ENCODE data around the gene ADA. TPM values are rescaled to one million over a fixed set of nuclear protein-coding genes. Genes with fewer than 3 reads are reported as not detected.

ADA gene
- polyA plus RNA-seq, 1 experiment: 12.6 TPM

DNA sequence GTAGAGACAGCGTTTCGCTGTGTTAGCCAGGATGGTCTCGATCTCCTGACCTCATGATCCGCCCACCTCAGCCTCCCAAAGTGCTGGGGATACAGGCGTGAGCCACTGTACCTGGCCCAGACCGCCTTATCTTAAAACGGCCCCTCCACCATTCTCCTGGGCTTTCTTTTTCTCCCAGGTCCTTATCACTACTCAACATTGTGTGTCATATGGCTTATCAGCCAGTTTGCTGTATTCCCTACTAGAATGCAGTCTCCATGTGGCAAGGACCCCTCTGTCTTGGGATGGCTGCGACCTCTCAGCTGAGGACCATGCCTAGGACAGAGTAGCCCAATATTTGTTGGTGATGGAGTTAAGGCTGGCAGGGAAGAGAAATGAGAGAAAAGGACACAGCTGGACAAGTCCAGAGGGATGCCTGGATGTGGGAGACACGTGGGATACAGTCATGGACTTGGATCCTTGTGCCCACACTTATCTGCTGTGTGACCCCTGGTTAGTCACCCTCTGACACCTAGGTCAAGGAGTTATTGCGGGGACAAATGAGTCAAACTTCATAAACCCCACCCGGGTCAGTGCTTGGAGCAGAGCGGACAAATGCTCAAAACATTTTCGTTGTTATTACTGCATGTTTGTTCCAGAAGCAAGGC lies 24.0 kb downstream of the ADA start:
- TF ChIP-seq, protein P1, sequence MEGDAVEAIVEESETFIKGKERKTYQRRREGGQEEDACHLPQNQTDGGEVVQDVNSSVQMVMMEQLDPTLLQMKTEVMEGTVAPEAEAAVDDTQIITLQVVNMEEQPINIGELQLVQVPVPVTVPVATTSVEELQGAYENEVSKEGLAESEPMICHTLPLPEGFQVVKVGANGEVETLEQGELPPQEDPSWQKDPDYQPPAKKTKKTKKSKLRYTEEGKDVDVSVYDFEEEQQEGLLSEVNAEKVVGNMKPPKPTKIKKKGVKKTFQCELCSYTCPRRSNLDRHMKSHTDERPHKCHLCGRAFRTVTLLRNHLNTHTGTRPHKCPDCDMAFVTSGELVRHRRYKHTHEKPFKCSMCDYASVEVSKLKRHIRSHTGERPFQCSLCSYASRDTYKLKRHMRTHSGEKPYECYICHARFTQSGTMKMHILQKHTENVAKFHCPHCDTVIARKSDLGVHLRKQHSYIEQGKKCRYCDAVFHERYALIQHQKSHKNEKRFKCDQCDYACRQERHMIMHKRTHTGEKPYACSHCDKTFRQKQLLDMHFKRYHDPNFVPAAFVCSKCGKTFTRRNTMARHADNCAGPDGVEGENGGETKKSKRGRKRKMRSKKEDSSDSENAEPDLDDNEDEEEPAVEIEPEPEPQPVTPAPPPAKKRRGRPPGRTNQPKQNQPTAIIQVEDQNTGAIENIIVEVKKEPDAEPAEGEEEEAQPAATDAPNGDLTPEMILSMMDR (IDR thresholded peaks at IDR 0.05; ENCODE audit: low read depth, low read length): no peak
- H3K27me3 ChIP-seq (ENCODE audit: control insufficient read depth, insufficient read depth, low read length): no peaks in the 10 kb centered on the region
- H3K27ac ChIP-seq (ENCODE audit: low read depth, low read length): no peak overlapping the region
- POLR2A ChIA-PET: no interaction called here
- H3K4me3 ChIP-seq (ENCODE audit: low read depth, low read length): no peak overlapping the region
- peaks cover 11% of the 10 kb centered on the region for H3K9me3 ChIP-seq (ENCODE audit: control insufficient read depth, insufficient read depth, low read length)
- no peak for DNase-seq (ENCODE audit: low read depth, low spot score)
- CTCF ChIA-PET: no interaction called here

- peaks cover 18% of the 10 kb centered on the region for H3K9me3 ChIP-seq (ENCODE audit: control insufficient read depth, insufficient read depth, low read length)
- TF ChIP-seq, protein P1 (IDR thresholded peaks at IDR 0.05; ENCODE audit: low read depth, low read length): no peak
- no peak overlapping the region for H3K4me3 ChIP-seq (ENCODE audit: low read depth, low read length)
- H3K27me3 ChIP-seq (ENCODE audit: control insufficient read depth, insufficient read depth, low read length): no peaks in the 10 kb centered on the region
- POLR2A ChIA-PET: no interaction called here
- CTCF ChIA-PET: no interaction called here
- no peak for DNase-seq (ENCODE audit: low read depth, low spot score)
- H3K27ac ChIP-seq (ENCODE audit: low read depth, low read length): no peak overlapping the region
Observed at GRCh38 chr20:44626278-44626677, 25.2 kb downstream of the ADA start.

DNA sequence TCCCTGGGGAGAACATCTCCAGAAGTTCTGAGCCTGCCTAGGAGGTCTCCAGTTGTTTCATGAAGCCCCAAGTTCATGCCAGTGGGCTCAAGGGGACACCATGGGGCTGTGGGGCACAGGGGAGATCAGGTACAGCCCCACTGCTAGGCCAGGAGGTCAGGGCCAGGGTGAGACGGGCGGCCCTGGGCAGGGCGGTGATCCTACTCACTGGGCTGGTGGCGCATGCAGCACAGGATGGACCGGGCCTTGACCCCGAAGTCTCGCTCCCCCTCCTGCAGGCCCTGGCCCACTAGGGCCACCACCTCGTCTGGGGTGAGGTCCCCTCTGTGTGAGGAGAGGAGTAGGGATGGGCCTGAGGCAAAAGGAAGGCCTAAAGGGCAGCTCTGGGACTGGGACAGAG lies 26.1 kb downstream of the ADA start:
- CTCF ChIA-PET: no interaction called here
- TF ChIP-seq, protein P1 (IDR thresholded peaks at IDR 0.05; ENCODE audit: low read depth, low read length): no peak
- no peak for DNase-seq (ENCODE audit: low read depth, low spot score)
- POLR2A ChIA-PET: no interaction called here
- peaks cover 18% of the 10 kb centered on the region for H3K9me3 ChIP-seq (ENCODE audit: control insufficient read depth, insufficient read depth, low read length)
- H3K4me3 ChIP-seq (ENCODE audit: low read depth, low read length): no peak overlapping the region
- H3K27me3 ChIP-seq (ENCODE audit: control insufficient read depth, insufficient read depth, low read length): no peaks in the 10 kb centered on the region
- no peak overlapping the region for H3K27ac ChIP-seq (ENCODE audit: low read depth, low read length)

DNA sequence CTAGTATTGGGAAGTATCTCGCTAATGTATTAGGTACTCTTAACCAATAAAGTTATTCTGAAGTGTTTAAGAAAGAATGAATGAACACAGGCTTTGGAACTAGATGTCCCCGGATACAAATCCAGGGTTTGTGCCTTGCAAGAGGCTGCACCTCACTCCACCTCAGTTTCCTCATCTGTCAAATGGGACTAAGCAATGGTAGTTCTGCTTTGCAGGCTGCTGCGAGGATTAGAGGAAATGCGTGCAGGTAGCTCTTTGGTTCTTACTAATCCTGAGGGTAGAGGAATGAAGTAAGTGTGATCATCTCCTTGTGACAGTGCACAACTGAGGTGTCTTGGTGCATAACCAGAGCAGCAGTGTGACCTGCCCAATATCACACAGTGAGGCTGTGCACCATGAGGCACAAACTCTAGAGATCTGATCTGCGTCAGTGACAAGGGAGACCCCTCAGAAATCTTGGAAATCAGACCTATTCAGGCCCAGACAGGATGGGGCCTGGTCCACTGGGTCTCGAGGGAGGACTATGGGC lies 26.7 kb downstream of the ADA start:
- ChIA-PET CTCF (no interaction called here), POLR2A (no interaction called here)
- DNase-seq (ENCODE audit: low read depth, low spot score): no peak
- Histone ChIP-seq H3K4me3 (ENCODE audit: low read depth, low read length) (no peak overlapping the region), H3K9me3 (ENCODE audit: control insufficient read depth, insufficient read depth, low read length) (peaks cover 18% of the 10 kb centered on the region), H3K27ac (ENCODE audit: low read depth, low read length) (no peak overlapping the region), H3K27me3 (ENCODE audit: control insufficient read depth, insufficient read depth, low read length) (no peaks in the 10 kb centered on the region)
- TF ChIP-seq, protein P1 (IDR thresholded peaks at IDR 0.05; ENCODE audit: low read depth, low read length): no peak

DNA sequence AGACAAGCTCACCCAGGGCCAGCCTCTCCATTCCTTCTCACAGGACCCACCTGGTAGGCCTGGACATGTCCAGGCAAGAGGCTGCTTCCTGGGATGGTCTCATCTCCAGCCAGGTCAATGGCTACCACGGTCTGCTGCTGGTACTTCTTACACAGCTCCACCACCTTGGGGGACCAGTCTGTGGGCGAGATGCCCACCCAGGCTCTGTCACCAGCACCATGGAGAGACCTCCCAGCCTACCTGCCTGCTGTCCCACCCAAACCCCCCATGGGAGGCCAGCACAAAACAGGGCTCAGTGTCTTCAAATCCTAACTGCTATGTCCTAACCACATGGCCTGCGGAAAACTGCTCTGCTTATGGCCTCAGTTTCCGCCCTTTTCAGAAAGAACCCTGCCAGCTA lies 27.3 kb downstream of the ADA start:
- CTCF ChIA-PET: no interaction called here
- POLR2A ChIA-PET: no interaction called here
- peaks cover 18% of the 10 kb centered on the region for H3K9me3 ChIP-seq (ENCODE audit: control insufficient read depth, insufficient read depth, low read length)
- no peak overlapping the region for H3K4me3 ChIP-seq (ENCODE audit: low read depth, low read length)
- TF ChIP-seq, protein P1 (IDR thresholded peaks at IDR 0.05; ENCODE audit: low read depth, low read length): no peak
- no peak overlapping the region for H3K27ac ChIP-seq (ENCODE audit: low read depth, low read length)
- H3K27me3 ChIP-seq (ENCODE audit: control insufficient read depth, insufficient read depth, low read length): no peaks in the 10 kb centered on the region
- DNase-seq (ENCODE audit: low read depth, low spot score): no peak

All from AG04450 (cell line).